Hematopoietic multipotent progenitor cell treated with erythropoietin and hydrocortisone succinate and interleukin-3 and kit ligand, for 8 days (in vitro differentiated cells): Measurements from ENCODE around the gene HBG1.
A peak's percentile ranks its signal among the peaks of the same experiment; 100 is the strongest.
"Not testable (repeated sequence)": the region's sequence is repeated elsewhere in the genome, so short reads cannot be mapped to it uniquely, and the experiment has no call there.

Experiments
- DNase-seq: peaks from one replicate; pipeline ENCODE4 v3.0.0-alpha.2; 2015

Gene HBG1

GRCh38 chr11:5276697-5277096, 27.0 kb upstream of the HBG1 start:
- peak; percentile 24 for DNase-seq

- peak; percentile 99 for DNase-seq
Observed at GRCh38 chr11:5275369-5276110, 25.9 kb upstream of the HBG1 start.

- DNase-seq, result peak; percentile 4
Observed at GRCh38 chr11:5274395-5274794, 24.7 kb upstream of the HBG1 start.

GRCh38 chr11:5272395-5273017, 22.8 kb upstream of the HBG1 start:
- DNase-seq, result no peak

- no peak for DNase-seq
Observed at GRCh38 chr11:5269715-5270147, 20.1 kb upstream of the HBG1 start, which contains the start of gene HBE1. Gene HBE1, minus strand, starts transcription at chr11:5269945. Its CDS starts 55 bp downstream, at chr11:5269890.

GRCh38 chr11:5267033-5267563, 17.4 kb upstream of the HBG1 start:
- DNase-seq, result no peak

- no peak for DNase-seq
Observed at GRCh38 chr11:5266609-5267008, 17.0 kb upstream of the HBG1 start.

GRCh38 chr11:5265832-5266231, 16.2 kb upstream of the HBG1 start:
- no peak for DNase-seq

- no peak for DNase-seq
Observed at GRCh38 chr11:5258543-5259262, 9.0 kb upstream of the HBG1 start.

- no peak for DNase-seq
Observed at GRCh38 chr11:5257296-5257695, 7.6 kb upstream of the HBG1 start.

- not testable (repeated sequence) for DNase-seq
Observed at GRCh38 chr11:5254646-5255413, 5.2 kb upstream of the HBG1 start, which contains the start of gene HBG2. Gene HBG2, minus strand, starts transcription at chr11:5254781. Its CDS starts 53 bp downstream, at chr11:5254728.

GRCh38 chr11:5254023-5254422, 4.4 kb upstream of the HBG1 start:
- DNase-seq, result peak; percentile 38

GRCh38 chr11:5253440-5253839, 3.8 kb upstream of the HBG1 start:
- not testable (repeated sequence) for DNase-seq

- DNase-seq, result no peak
Observed at GRCh38 chr11:5252919-5253265, 3.2 kb upstream of the HBG1 start.

- DNase-seq, result peak; percentile 74
Observed at GRCh38 chr11:5252192-5252918, 2.7 kb upstream of the HBG1 start.

GRCh38 chr11:5251746-5252145, 2.1 kb upstream of the HBG1 start:
- no peak for DNase-seq

- no peak for DNase-seq
Observed at GRCh38 chr11:5250543-5251204, 1.0 kb upstream of the HBG1 start.

GRCh38 chr11:5248498-5248897, 1.2 kb downstream of the HBG1 start:
- DNase-seq, result not testable (repeated sequence)

GRCh38 chr11:5247472-5248192, 2.0 kb downstream of the HBG1 start:
- DNase-seq, result peak; percentile 69

GRCh38 chr11:5246772-5247471, 2.7 kb downstream of the HBG1 start:
- DNase-seq, result peak; percentile 63
